ENCODE data around the gene MYO19. TPM values are rescaled to one million over a fixed set of nuclear protein-coding genes. Genes with fewer than 3 reads are reported as not detected.
A peak's percentile ranks its signal among the peaks of the same experiment; 100 is the strongest.

Gene MYO19
- total and polyA plus RNA-seq, 4 donors: 8.7 to 47.2 (median 20.8) TPM

DNA sequence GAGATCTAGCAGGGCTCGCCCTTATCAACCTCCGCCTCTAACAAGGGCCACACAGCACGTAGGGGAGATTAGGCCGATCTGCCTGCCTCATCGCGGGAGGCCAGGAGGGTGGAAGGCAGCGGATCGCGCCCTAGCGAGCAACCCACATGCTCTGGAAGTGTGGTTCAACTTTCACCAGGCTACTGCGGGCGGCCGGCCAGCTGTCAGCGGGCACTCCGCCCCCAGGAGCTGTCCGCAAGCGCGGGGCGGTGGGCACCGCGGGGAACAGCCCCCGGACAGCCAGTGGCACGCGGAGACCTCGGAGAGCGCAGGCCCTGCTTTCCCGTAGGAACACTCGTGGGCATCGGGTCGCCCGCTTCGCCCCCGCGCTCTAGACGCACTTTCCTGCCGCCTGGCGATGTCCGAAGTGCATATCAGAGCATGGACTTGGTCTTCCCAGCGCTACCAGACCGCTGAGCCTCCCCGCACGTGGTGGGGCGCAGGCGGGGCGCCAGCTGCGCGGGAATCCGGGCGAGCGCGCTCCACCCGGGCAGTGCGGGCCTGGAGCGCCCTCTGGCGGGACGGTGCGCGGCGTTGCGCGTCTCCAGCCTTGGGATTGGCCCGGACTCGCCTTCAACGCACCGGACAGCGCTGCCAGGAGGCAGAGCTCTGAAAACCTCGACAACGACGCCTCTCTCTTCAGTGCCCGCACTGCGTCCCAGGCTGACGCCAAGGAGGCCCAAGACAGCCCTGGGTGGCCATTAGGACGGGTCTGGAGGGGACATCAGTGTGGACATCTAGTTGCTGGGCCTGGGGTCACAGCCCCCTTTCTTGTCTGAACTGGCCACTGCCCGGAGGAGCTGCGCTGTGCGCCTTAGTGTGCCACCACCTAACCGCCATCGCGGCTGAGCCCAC, 51.8 kb downstream of the MYO19 start:
- Histone ChIP-seq H3K4me1 (ENCODE audit: control insufficient read depth in 4 of 4, insufficient read depth in 4 of 4, low read length in 3 of 4) (peaks cover 9 to 29% (median 25%) of the 10 kb centered on the region in 4 donors), H3K27ac (ENCODE audit: low read depth in 1 of 2, low read length in 2 of 2) (peak overlapping the region; percentile 44), H3K27me3 (ENCODE audit: control insufficient read depth in 4 of 4, insufficient read depth in 4 of 4, low read length in 3 of 4) (no peaks in the 10 kb centered on the region), H3K4me3 (ENCODE audit: low read depth in 1 of 3, low read length in 3 of 3) (peak overlapping the region; percentile 29 to 39 (median 34)), H3K9ac (ENCODE audit: low read depth in 1 of 2, low read length in 2 of 2) (peak overlapping the region in 1 of 2 donors; percentile 3), H3K36me3 (ENCODE audit: control insufficient read depth in 4 of 4, insufficient read depth in 3 of 4, low read depth in 1 of 4, low read length in 3 of 4) (no peaks in the 10 kb centered on the region), H3K9me3 (ENCODE audit: control insufficient read depth in 4 of 4, low read length in 3 of 4) (no peaks in the 10 kb centered on the region)
- WGBS: 6% methylated on average over 79 of the region's 79 CpGs
- peak; percentile 90 for DNase-seq (ENCODE audit: low spot score)
- TF ChIP-seq, protein P1, sequence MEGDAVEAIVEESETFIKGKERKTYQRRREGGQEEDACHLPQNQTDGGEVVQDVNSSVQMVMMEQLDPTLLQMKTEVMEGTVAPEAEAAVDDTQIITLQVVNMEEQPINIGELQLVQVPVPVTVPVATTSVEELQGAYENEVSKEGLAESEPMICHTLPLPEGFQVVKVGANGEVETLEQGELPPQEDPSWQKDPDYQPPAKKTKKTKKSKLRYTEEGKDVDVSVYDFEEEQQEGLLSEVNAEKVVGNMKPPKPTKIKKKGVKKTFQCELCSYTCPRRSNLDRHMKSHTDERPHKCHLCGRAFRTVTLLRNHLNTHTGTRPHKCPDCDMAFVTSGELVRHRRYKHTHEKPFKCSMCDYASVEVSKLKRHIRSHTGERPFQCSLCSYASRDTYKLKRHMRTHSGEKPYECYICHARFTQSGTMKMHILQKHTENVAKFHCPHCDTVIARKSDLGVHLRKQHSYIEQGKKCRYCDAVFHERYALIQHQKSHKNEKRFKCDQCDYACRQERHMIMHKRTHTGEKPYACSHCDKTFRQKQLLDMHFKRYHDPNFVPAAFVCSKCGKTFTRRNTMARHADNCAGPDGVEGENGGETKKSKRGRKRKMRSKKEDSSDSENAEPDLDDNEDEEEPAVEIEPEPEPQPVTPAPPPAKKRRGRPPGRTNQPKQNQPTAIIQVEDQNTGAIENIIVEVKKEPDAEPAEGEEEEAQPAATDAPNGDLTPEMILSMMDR (IDR thresholded peaks at IDR 0.05; ENCODE audit: low read depth, low read length, missing input control): peak; percentile 87
- peak; percentile 71 to 80 for TF ChIP-seq RAD21 (IDR thresholded peaks at IDR 0.05)
- TF ChIP-seq, protein P2, sequence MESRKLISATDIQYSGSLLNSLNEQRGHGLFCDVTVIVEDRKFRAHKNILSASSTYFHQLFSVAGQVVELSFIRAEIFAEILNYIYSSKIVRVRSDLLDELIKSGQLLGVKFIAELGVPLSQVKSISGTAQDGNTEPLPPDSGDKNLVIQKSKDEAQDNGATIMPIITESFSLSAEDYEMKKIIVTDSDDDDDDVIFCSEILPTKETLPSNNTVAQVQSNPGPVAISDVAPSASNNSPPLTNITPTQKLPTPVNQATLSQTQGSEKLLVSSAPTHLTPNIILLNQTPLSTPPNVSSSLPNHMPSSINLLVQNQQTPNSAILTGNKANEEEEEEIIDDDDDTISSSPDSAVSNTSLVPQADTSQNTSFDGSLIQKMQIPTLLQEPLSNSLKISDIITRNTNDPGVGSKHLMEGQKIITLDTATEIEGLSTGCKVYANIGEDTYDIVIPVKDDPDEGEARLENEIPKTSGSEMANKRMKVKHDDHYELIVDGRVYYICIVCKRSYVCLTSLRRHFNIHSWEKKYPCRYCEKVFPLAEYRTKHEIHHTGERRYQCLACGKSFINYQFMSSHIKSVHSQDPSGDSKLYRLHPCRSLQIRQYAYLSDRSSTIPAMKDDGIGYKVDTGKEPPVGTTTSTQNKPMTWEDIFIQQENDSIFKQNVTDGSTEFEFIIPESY (IDR thresholded peaks at IDR 0.05): no peak
- TF ChIP-seq, protein P3, sequence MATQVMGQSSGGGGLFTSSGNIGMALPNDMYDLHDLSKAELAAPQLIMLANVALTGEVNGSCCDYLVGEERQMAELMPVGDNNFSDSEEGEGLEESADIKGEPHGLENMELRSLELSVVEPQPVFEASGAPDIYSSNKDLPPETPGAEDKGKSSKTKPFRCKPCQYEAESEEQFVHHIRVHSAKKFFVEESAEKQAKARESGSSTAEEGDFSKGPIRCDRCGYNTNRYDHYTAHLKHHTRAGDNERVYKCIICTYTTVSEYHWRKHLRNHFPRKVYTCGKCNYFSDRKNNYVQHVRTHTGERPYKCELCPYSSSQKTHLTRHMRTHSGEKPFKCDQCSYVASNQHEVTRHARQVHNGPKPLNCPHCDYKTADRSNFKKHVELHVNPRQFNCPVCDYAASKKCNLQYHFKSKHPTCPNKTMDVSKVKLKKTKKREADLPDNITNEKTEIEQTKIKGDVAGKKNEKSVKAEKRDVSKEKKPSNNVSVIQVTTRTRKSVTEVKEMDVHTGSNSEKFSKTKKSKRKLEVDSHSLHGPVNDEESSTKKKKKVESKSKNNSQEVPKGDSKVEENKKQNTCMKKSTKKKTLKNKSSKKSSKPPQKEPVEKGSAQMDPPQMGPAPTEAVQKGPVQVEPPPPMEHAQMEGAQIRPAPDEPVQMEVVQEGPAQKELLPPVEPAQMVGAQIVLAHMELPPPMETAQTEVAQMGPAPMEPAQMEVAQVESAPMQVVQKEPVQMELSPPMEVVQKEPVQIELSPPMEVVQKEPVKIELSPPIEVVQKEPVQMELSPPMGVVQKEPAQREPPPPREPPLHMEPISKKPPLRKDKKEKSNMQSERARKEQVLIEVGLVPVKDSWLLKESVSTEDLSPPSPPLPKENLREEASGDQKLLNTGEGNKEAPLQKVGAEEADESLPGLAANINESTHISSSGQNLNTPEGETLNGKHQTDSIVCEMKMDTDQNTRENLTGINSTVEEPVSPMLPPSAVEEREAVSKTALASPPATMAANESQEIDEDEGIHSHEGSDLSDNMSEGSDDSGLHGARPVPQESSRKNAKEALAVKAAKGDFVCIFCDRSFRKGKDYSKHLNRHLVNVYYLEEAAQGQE (IDR thresholded peaks at IDR 0.05): no peak
- no peak for TF ChIP-seq GABPA (IDR thresholded peaks at IDR 0.05 in 1 of 2, conservative IDR thresholded peaks at IDR 0.05 in 1 of 2)
- TF ChIP-seq FOXA2 (IDR thresholded peaks at IDR 0.05): no peak
- no peak for TF ChIP-seq RXRA (IDR thresholded peaks at IDR 0.05)
- TF ChIP-seq, protein P4, sequence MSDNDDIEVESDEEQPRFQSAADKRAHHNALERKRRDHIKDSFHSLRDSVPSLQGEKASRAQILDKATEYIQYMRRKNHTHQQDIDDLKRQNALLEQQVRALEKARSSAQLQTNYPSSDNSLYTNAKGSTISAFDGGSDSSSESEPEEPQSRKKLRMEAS (IDR thresholded peaks at IDR 0.05): no peak
- no peak for TF ChIP-seq HNF4A (conservative IDR thresholded peaks at IDR 0.05)
- TF ChIP-seq SP1 (IDR thresholded peaks at IDR 0.05): no peak

DNA sequence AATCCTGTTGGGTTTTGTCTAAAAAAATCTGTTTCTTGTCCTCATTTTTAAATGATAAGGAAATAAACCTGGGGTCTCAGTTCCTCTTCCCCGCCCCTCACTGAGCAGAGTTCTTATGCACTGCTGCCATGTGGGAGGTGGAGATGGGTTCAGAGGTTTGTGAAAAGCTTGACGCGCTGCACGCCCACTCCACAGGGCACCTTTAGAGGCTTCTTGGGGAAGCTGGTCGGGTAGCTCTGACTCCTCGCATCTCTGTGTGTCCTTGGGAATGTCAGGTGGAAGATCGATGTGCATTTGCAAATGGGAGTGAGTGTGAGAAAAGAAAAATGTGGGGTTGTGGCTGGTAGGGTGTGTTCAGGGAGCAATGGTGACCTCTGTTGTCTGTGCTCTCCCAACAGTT, 52.8 kb downstream of the MYO19 start:
- no peak for TF ChIP-seq RXRA (IDR thresholded peaks at IDR 0.05)
- no peak for TF ChIP-seq YY1 (IDR thresholded peaks at IDR 0.05)
- TF ChIP-seq, protein P3 (IDR thresholded peaks at IDR 0.05): no peak
- TF ChIP-seq, protein P2 (IDR thresholded peaks at IDR 0.05): no peak
- no peak for TF ChIP-seq FOXA1 (IDR thresholded peaks at IDR 0.05)
- no peak for TF ChIP-seq NR2F2 (IDR thresholded peaks at IDR 0.05)
- TF ChIP-seq SP1 (IDR thresholded peaks at IDR 0.05): no peak
- TF ChIP-seq GABPA (IDR thresholded peaks at IDR 0.05 in 1 of 2, conservative IDR thresholded peaks at IDR 0.05 in 1 of 2): no peak
- no peaks in the 10 kb centered on the region for H3K9me3 ChIP-seq (ENCODE audit: control insufficient read depth in 4 of 4, low read length in 3 of 4)
- H3K27ac ChIP-seq (ENCODE audit: low read depth in 1 of 2, low read length in 2 of 2): no peak overlapping the region
- H3K27me3 ChIP-seq (ENCODE audit: control insufficient read depth in 4 of 4, insufficient read depth in 4 of 4, low read length in 3 of 4): no peaks in the 10 kb centered on the region
- no peak for DNase-seq (ENCODE audit: low spot score)
- H3K36me3 ChIP-seq (ENCODE audit: control insufficient read depth in 4 of 4, insufficient read depth in 3 of 4, low read depth in 1 of 4, low read length in 3 of 4): no peaks in the 10 kb centered on the region
- peaks cover 9 to 21% (median 17%) of the 10 kb centered on the region in 4 donors for H3K4me1 ChIP-seq (ENCODE audit: control insufficient read depth in 4 of 4, insufficient read depth in 4 of 4, low read length in 3 of 4)
- WGBS: 80% methylated on average over 7 of the region's 7 CpGs
- no peak overlapping the region for H3K9ac ChIP-seq (ENCODE audit: low read depth in 1 of 2, low read length in 2 of 2)
- no peak overlapping the region for H3K4me3 ChIP-seq (ENCODE audit: low read depth in 1 of 3, low read length in 3 of 3)
